Fibroblast of skin of right biceps (primary cell): ENCODE results near the gene CDH16.
"Not testable (repeated sequence)": the region's sequence is repeated elsewhere in the genome, so short reads cannot be mapped to it uniquely, and the experiment has no call there.

Experiments
- DNase-seq: peaks from one replicate; pipeline ENCODE4 v3.0.0-alpha.2; 2013

Gene CDH16

GRCh38 chr16:66891797-66892196 lies 26.9 kb downstream of the CDH16 start:
- no peak for DNase-seq

- no peak for DNase-seq
Measured at GRCh38 chr16:66891360-66891759, 27.3 kb downstream of the CDH16 start.

GRCh38 chr16:66890799-66891198 lies 27.9 kb downstream of the CDH16 start:
- DNase-seq = no peak

- no peak for DNase-seq
Measured at GRCh38 chr16:66889622-66890021, 29.1 kb downstream of the CDH16 start.

GRCh38 chr16:66888647-66889615 lies 29.8 kb downstream of the CDH16 start:
- no peak for DNase-seq

- DNase-seq = no peak
Measured at GRCh38 chr16:66886914-66887313, 31.8 kb downstream of the CDH16 start.

GRCh38 chr16:66886321-66886720 lies 32.4 kb downstream of the CDH16 start:
- no peak for DNase-seq

- DNase-seq = no peak
Measured at GRCh38 chr16:66885491-66885890, 33.2 kb downstream of the CDH16 start.

- DNase-seq = no peak
Measured at GRCh38 chr16:66882702-66883101, 36.0 kb downstream of the CDH16 start.

- DNase-seq = no peak
Measured at GRCh38 chr16:66881964-66882508, 36.6 kb downstream of the CDH16 start.

GRCh38 chr16:66881560-66881959 lies 37.1 kb downstream of the CDH16 start:
- DNase-seq = no peak

- no peak for DNase-seq
Measured at GRCh38 chr16:66881014-66881417, 37.7 kb downstream of the CDH16 start.

GRCh38 chr16:66880288-66881013 lies 38.2 kb downstream of the CDH16 start, which contains the start of gene PDP2:
Gene PDP2, plus strand, starts transcription at chr16:66880515. Its CDS starts 3,770 bp downstream, at chr16:66884285.
- DNase-seq = peak; percentile 97

- peak; percentile 42 for DNase-seq
Measured at GRCh38 chr16:66878067-66878466, 40.6 kb downstream of the CDH16 start.

GRCh38 chr16:66874079-66874775 lies 44.5 kb downstream of the CDH16 start:
- DNase-seq = peak; percentile 41

- DNase-seq = no peak
Measured at GRCh38 chr16:66873685-66874055, 45.0 kb downstream of the CDH16 start.

GRCh38 chr16:66872943-66873684 lies 45.6 kb downstream of the CDH16 start:
- DNase-seq = peak; percentile 100

GRCh38 chr16:66872559-66872942 lies 46.1 kb downstream of the CDH16 start:
- no peak for DNase-seq

GRCh38 chr16:66871840-66872239 lies 46.8 kb downstream of the CDH16 start:
- DNase-seq = no peak

GRCh38 chr16:66871363-66871762 lies 47.3 kb downstream of the CDH16 start:
- not testable (repeated sequence) for DNase-seq

GRCh38 chr16:66869424-66869823 lies 49.3 kb downstream of the CDH16 start:
- no peak for DNase-seq

GRCh38 chr16:66863707-66864106 lies 55.0 kb downstream of the CDH16 start:
- no peak for DNase-seq
